CD4-positive, alpha-beta T cell treated with Interleukin-15 for 1 hour (primary cell): Measurements from ENCODE around the gene FXYD3.
"Not testable (repeated sequence)": the region's sequence is repeated elsewhere in the genome, so short reads cannot be mapped to it uniquely, and the experiment has no call there.

Source experiments
- DNase-seq: peaks from one replicate; pipeline ENCODE4 v3.0.0-alpha.2; 2020

FXYD3 gene

GRCh38 chr19:35144259-35144599 is 28.6 kb downstream of the FXYD3 start:
- DNase-seq = no peak

- DNase-seq = peak; percentile 46
These were observed 29.2 kb downstream of the FXYD3 start for GRCh38 chr19:35144600-35145436.

GRCh38 chr19:35146746-35147459 is 31.3 kb downstream of the FXYD3 start:
- DNase-seq = no peak

GRCh38 chr19:35149463-35149862 is 33.8 kb downstream of the FXYD3 start:
- DNase-seq = no peak

DNA sequence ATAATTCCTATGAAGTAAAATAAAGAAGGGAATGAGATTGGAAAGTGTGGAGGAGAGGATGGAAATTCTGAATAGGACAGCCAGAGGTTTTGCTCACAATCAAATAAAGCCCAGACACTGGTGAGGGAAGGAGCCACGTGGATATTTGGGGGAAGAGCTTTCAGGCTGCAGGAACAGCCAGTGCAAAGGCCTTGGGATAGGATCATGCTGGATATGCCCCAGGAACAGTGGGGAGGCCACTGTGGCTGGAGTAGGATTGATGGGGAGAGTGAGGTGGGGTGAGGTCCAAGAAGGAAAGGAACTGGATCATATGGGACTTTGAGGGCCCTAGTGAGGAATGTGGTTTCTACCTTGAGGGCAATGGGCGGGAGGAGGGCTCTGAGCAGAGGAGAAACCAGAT is 34.8 kb downstream of the FXYD3 start:
- no peak for DNase-seq

- DNase-seq = no peak
These were observed 35.8 kb downstream of the FXYD3 start for GRCh38 chr19:35151273-35152065.

GRCh38 chr19:35153129-35153522 is 37.5 kb downstream of the FXYD3 start:
- not testable (repeated sequence) for DNase-seq

GRCh38 chr19:35153701-35154524 is 38.3 kb downstream of the FXYD3 start:
- peak; percentile 78 for DNase-seq

DNA sequence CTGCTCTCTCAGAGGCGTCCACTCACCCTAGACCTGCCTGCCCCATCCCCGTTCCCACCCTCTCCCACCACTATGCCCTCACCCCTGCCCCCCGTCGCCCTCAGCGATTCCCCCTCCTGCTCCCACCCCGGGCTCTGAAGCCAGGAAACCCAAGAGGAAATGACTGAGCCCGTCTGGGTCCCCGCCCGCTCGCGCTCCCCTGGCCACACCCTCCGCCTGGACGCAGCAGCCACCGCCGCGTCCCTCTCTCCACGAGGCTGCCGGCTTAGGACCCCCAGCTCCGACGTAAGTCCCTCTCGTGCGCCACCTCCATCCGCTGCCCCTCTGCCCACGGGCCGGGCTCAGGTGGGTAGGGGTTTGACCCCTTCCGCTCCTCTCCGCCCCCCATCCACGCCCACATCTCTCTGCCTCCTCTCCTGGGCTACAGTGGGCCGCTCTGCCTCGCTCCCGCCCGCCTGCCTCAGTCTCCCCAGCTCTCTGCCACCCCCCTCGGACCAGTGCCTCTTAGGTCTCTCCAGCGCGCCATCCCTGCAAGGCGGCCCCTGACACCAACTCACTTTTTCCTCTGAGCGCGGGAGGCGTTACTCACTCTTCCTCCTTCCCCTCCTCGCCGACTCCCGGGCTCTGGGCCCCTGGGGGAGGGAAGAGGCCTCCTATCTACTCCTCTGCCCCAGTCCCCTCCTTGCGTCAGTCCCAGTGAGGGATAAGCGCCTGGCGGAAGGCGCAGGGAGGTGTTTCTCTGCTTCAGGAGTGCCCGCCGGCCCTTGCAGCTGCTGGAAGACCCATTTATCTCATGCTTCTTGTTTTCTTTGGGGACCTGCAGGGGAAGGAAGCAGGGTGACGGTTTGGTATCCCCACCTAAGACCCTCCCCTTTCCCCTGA is 39.1 kb downstream of the FXYD3 start, which contains the start of gene FXYD5:
Gene FXYD5, plus strand, starts transcription at position 211 of the 882 bp plus-strand sequence. CDS start 816 bp downstream, outside the sequence.
- peak; percentile 77 for DNase-seq

- DNase-seq = no peak
These were observed 39.8 kb downstream of the FXYD3 start for GRCh38 chr19:35155441-35155840.

GRCh38 chr19:35155981-35156672 is 40.5 kb downstream of the FXYD3 start:
- DNase-seq = no peak

DNA sequence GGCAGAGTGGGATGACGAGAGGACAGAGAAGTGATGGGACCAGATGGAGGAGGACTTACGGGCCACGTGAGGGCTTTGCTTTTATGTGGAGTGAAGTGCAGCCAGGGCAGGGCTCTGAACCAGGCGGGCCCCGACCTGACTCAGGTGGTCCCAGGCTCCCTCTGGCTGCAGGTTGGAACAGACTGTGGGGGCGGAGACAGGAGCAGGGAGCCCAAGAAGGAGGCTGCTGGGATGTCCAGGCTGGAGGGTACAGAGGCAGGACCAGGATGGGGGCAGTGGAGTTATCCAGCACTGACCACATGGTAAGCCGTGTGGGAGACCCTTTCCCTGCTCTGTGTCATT is 41.0 kb downstream of the FXYD3 start:
- no peak for DNase-seq

DNA sequence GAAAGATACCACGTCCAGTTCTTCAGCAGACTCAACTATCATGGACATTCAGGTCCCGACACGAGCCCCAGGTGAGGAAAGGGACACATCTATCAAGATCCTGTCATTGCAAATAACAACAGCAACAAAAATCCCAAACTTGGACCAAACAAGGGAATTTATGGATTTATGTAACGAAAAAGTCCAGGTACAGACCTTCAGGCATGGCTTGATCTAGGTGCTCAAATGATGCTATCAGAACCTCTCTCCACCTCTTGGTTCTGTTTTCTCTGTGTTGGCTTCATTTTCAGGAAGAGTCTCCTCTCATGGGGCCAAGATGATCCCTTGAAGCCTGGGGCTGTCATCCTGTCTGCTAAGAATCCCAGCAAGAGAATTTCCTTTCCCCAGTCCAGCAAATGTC is 41.8 kb downstream of the FXYD3 start:
- no peak for DNase-seq

- no peak for DNase-seq
These were observed 44.0 kb downstream of the FXYD3 start for GRCh38 chr19:35159606-35160005.

DNA sequence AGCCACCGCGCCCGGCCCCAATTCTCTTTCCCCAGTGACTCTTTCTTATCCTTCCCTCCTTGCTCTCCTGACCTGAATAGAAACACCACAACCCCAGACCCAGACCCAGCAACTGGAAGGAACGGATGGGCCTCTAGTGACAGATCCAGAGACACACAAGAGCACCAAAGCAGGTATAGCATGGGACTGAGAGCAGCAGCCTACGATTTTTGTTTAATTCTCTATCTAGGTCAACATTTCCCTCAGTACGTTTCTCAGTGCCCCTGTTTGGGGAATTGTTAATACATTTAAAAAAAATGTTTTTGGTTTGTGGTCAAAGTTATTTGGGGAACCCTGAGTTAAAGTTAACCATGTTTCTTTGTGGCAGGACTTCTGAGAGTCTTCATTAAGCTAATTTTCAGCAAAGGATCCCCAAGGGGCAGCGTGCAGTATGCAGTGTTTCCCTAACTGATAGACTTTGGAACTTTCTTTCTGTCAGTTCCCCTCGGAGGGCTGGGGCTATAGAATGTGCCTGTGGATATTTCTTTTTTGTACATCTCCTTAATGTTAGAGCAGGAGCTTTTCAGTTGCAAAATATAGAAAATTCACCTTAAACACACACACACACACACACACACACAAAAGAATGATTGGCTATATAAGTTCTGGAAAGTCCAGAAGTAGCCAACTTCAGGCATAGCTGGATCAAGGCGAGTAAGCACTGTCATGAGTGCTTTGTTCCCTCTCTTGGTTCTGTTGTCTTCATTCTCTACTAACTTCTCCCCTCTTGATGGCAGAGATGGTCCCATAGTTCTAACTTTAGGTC is 45.2 kb downstream of the FXYD3 start:
- DNase-seq = no peak

- DNase-seq = no peak
These were observed 45.8 kb downstream of the FXYD3 start for GRCh38 chr19:35161434-35161743.

DNA sequence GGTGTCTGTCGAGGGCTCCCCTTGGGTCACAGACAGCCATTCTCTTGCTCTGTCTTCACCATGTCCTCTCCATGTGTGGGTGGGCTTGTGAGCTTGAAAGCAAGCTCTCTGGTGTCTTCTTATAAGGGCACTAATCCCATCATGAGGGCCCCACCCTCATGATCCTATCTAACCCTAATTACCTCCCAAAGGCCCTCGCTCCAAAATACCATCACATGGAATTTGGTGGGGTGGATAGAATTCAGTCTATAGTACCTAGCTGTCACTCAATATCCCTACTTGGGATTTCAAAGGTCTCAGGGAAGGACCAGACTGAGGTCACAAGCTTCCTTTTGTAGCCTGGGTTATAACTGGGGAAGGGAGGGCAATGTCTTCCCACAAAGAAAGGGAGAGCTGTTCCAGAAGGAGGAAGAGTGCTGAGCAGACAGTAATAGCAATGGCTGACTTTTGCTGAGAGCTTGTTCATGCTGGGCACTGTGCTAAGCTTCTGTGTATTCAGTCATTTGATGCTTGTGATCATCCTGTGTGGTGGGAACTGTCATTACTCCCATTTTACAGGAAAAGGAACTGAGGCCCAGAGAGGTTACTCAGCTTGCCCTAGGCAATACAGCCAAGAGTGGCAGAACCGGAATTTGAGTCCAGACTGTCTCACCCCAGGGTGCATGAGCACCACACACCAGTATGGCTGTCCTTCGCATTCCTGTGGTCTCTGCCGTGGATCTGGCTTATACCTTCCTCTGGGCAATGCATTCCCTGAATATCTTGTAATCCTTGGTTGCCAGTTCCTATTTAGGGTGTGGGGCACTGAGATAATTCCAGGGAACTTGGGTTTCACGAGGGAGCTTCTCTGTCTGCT is 47.1 kb downstream of the FXYD3 start:
- no peak for DNase-seq

DNA sequence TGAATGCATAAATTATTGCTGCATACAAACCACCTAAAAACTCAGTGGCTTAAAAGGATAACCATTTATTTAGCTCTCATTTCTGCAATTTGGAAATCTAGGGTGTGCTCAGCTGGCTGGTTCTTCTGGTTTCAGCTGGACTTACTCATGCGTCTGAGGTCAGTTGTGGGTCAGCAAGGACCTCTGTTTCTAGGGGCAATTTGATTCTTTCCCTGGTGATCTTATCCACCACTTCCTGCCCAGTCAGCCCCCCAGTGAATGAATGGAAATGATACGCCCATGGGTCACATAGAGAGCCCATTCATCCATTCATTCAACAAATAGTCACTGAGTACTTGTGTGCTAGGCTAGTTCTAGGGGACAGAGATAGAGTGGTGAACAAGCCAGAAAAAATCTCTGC is 48.8 kb downstream of the FXYD3 start:
- no peak for DNase-seq
